HG03460 (cell line): ENCODE data around the gene CAMKK2.
"Not testable (repeated sequence)": the region's sequence is repeated elsewhere in the genome, so short reads cannot be mapped to it uniquely, and the experiment has no call there.

ENCODE experiments used
- ATAC-seq: cut with Tn5 transposase; IDR thresholded peaks from one replicate; pipeline ENCODE4 v1.9.1; 2021; ENCODE audit not compliant: unreplicated experiment

The CAMKK2 gene

GRCh38 chr12:121296618-121297434 lies at the start of gene CAMKK2:
TSS of gene CAMKK2 (minus strand) at chr12:121296709. CDS start at chr12:121274526, 22,183 bp downstream.
- ATAC-seq, result peak; percentile 67

- ATAC-seq, result no peak
These were observed 48.8 kb upstream of the CAMKK2 start for GRCh38 chr12:121345151-121345815.

- no peak for ATAC-seq
These were observed 48.0 kb upstream of the CAMKK2 start for GRCh38 chr12:121344506-121344905.

- ATAC-seq, result no peak
These were observed 40.9 kb upstream of the CAMKK2 start for GRCh38 chr12:121337416-121337815.

- no peak for ATAC-seq
These were observed 38.2 kb upstream of the CAMKK2 start for GRCh38 chr12:121334513-121335343.

GRCh38 chr12:121333747-121334146 lies 37.2 kb upstream of the CAMKK2 start:
- ATAC-seq, result no peak

- ATAC-seq, result no peak
These were observed 34.7 kb upstream of the CAMKK2 start for GRCh38 chr12:121331248-121331647.

GRCh38 chr12:121330692-121331091 lies 34.2 kb upstream of the CAMKK2 start:
- ATAC-seq, result no peak

- no peak for ATAC-seq
These were observed 33.7 kb upstream of the CAMKK2 start for GRCh38 chr12:121330195-121330594.

- ATAC-seq, result no peak
These were observed 32.1 kb upstream of the CAMKK2 start for GRCh38 chr12:121328620-121329019.

GRCh38 chr12:121326996-121327674 lies 30.6 kb upstream of the CAMKK2 start:
- no peak for ATAC-seq

- ATAC-seq, result no peak
These were observed 29.4 kb upstream of the CAMKK2 start for GRCh38 chr12:121325922-121326396.

GRCh38 chr12:121323908-121324307 lies 27.4 kb upstream of the CAMKK2 start:
- no peak for ATAC-seq

- ATAC-seq, result no peak
These were observed 21.6 kb upstream of the CAMKK2 start for GRCh38 chr12:121318121-121318520.

- no peak for ATAC-seq
These were observed 17.9 kb upstream of the CAMKK2 start for GRCh38 chr12:121314431-121314830.

GRCh38 chr12:121310231-121310630 lies 13.7 kb upstream of the CAMKK2 start:
- not testable (repeated sequence) for ATAC-seq

- ATAC-seq, result not testable (repeated sequence)
These were observed 10.9 kb upstream of the CAMKK2 start for GRCh38 chr12:121307397-121307796.

- ATAC-seq, result no peak
These were observed 7.8 kb upstream of the CAMKK2 start for GRCh38 chr12:121304306-121304705.

GRCh38 chr12:121301876-121302275 lies 5.4 kb upstream of the CAMKK2 start:
- ATAC-seq, result no peak

GRCh38 chr12:121300083-121300819 lies 3.7 kb upstream of the CAMKK2 start:
- no peak for ATAC-seq
